CD4-positive, alpha-beta T cell treated with Interleukin-6 for 4 hours (primary cell): ENCODE data around the gene SORL1.
"Not testable (repeated sequence)": the region's sequence is repeated elsewhere in the genome, so short reads cannot be mapped to it uniquely, and the experiment has no call there.

Source experiments
- DNase-seq: peaks from one replicate; pipeline ENCODE4 v3.0.0-alpha.2; 2020; ENCODE audit warnings: mixed read lengths

SORL1 gene

GRCh38 chr11:121637587-121637986 is 185.5 kb downstream of the SORL1 start:
- DNase-seq, result not testable (repeated sequence)

DNA sequence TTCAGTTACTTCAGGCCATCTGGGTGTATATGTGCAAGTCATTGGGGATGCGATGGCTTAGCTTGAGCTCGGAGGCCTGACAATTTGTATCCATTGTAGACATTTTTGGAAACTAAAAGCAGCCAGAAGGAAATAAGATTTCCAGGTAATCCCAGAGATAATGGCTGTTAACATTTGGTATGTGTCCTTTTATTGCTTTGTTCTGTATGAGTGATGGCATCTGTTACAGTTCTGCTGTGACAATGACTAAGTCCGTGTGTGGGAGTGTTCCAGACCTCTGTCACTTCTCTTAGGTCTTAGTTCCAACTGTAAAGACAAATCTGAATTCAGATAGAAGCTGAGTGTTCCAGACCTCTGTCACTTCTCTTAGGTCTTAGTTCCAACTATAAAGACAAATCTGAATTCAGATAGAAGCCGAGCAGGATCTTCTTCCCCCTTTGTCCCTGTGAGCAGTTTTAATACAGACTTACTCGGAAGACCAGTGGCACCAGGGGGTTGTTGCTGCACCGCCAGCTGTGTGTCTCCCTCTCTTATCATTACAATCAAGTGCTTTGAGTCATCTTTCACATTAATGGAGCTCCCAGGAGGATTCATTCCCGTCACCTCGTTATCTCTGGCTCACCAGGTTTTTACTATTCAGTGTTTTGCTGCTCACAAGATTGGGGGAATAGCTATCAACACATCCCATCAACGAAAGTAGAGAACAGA is 191.5 kb downstream of the SORL1 start:
- DNase-seq, result no peak

- DNase-seq, result no peak
Observed at GRCh38 chr11:121644187-121644512, 192.0 kb downstream of the SORL1 start.

DNA sequence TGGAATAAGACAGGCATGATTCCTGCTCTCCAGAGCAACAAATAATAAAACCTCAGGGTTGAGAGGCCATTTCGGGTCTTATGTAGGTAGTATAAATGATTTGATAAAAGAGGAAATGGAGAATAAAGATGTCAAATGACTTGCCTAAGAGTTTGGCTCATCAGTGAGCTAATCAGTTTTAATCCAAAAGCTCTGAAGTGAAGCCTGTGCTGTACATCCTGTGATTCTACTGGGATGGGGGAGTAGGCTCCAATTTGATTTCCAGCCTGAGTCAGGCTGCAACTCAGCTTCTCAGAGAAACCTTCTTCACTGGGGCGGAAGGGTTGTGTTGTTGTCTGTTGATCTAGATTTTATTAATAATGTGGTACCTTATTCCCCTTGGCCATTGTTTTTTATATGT is 192.9 kb downstream of the SORL1 start:
- DNase-seq, result no peak

DNA sequence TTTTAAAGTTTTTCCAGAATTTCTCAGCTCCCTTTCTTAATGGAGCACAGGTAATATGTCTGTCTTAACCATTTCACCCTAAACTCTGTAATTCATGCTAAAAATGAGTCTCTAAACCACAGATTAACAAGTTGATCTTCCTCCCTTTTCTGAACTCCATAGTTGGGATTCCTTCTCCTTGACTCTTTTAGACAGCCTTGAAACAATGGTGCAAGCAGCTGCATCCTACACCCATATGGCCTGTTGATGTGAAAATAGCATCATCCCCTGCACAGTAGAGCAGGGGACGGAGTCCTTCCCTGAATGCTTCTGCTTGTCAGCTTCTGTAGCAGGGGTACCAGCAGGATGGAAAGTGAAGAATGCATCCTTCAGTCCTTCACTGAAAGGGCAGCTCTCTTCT is 193.5 kb downstream of the SORL1 start:
- DNase-seq, result no peak

DNA sequence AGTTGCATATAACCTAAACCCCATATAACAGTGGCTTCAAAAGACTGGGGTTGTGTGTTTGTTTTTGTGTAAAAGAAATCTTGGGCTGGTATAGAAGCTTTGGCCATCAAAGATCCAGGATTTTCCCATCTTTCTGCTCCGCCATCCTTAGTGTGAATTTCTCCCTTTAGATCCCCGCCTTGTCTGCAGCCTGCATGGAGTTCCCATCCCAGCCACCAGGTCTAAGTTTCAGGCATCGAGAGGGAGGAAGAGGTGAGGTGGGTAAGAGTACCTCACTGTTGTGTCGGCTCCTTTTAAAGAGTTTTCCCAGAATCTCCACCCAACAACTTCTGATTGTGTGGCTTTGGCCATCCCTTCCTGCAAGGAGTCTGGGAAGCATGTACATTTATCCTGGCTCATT is 196.2 kb downstream of the SORL1 start:
- DNase-seq, result no peak

DNA sequence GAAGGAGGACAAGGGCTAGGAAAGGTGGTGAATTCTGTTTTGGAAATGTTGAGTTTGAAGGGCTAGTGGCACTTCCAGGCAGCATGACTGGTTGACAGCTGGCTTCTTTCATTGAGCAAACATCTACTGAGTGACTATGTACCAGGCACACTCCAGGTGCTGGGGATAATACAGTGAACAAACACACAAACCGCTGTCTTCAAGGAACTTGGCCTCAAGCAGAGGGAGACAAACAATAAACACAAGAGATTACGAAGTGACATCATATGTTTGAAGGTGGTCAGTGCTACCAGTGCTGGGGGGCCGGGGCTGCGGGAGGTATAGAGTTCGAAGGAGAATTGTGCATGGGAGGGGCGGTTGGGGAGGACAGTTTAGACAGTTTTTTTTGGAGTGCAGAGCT is 197.7 kb downstream of the SORL1 start:
- DNase-seq, result no peak

GRCh38 chr11:121650351-121651256 is 198.5 kb downstream of the SORL1 start:
- peak; percentile 18 for DNase-seq

DNA sequence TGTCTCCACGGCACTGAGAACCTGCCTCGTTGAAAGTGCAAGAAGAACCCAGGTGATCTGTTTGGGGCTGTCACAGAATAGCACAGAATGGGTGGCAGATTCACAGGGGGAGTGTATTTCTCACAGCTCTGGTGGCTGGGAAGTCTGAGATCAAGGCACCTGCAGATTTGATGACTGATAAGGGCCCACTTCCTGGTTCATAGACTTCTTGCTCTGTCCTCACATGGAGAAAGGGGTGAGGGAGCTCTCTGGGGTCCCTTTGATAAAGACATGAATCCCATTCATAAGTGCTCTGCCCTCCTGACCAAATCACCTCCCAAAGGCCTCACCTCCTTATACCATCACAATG is 199.1 kb downstream of the SORL1 start:
- peak; percentile 12 for DNase-seq

- no peak for DNase-seq
Observed at GRCh38 chr11:121652971-121653370, 200.9 kb downstream of the SORL1 start.

DNA sequence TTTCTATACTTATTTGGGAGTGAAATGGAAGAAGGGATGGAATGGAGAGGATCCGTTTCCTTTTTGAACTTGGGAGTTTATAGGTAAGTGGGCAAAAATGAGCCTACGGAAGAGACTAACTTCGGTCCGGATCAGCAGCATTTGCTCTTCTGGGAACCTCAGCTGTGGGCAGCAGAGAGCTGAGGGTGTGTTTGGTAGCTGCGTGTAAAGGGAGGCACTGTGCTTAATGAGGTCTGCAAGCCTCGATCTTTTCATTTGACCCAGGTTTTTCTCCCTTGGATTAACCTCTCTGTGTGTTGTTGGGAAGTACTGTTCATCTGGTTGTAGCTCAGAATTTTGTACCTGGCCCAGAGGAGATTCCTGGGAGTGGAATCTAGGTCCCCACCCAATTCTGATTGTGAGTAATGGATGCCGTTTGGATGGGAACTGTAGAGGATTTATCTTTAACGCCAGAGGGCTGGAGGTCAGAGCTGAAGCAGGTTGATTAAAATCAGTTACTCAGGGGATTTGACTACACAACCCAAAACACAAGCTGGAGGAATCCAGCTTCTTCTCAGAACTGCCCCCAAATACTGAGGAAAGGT is 202.2 kb downstream of the SORL1 start:
- DNase-seq, result no peak

DNA sequence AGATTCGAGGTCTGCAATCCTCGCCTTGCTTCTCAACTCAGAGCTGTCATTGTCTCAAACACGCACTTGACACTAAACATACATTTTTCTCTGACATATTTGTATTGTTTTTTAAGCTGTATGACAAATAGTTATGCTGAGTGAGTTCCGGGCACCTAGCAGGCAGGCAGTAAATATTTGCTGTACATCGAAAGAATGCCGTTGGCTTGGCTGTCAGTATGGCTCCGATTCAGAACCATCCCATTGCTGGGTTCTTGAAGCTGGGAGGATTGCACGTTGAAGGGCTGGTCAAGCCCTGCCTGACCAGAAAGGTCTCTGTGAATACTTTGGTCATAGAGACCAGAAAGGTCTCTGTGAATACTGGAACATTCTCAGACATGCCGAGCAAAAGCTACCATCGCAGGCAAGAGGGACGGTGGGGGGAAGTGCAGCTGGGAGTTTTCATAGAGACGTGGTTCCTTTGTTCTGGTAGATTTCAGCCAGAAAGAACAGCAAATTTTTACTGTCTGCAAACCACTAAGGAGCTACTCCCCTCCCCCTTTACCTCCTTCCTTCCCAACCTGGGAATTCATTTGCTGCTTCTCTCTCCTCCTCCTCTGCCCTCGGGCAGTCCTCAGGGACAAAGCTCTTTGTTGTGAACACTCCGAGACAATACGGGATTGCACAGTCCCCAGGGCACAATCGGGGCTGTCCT is 202.9 kb downstream of the SORL1 start:
- no peak for DNase-seq

- DNase-seq, result peak; percentile 77
Observed at GRCh38 chr11:121655537-121656327, 203.6 kb downstream of the SORL1 start.

- no peak for DNase-seq
Observed at GRCh38 chr11:121656328-121657090, 204.4 kb downstream of the SORL1 start.

DNA sequence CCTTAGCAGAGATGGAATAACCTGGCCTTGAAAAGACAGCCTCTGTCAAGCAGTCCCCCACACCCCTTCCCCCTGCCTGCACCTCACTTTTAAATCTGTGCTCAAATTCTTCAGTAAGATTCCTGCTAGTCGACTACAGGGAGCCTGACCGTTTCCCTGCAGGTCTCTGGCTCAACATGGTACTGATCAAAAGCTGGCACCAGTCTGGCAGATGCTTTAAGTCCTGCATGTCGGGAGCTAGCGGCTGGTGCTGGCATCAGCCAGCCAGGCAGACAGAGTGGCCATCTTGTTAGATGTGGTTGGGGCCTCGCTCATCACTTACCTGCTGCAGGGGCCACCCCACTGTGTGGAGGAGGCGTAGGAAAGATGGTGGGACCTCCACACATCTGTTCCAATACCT is 205.0 kb downstream of the SORL1 start:
- DNase-seq, result no peak

- DNase-seq, result no peak
Observed at GRCh38 chr11:121659811-121660210, 207.7 kb downstream of the SORL1 start.

DNA sequence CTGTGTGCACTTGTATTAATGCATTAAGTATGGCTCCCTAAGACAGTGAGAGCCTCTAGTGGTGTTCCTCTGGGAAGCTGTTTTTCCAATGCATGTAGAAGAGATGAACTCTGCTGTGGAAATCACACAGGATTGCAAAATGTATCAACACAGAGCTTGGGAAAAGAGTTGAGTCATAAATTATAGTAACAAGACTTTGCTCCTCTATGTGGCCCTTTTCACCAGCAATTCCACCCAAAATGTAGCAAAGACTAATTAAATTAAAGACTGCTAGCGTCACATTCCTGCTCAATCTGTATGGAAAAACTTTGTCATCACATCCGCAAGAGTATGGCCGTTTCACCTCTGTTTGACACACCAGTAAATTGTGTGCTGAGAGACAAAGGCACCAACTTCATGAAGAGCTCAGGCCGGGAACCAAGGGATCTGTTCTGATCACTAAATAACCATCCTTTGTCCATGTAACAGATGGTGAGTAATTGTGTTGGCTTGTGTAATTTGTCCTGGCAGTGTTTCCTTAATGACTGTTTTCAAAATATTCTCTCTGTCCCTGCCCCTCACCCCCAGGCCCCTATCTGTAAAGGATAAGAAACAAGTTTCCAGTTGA is 209.9 kb downstream of the SORL1 start:
- DNase-seq, result no peak

GRCh38 chr11:121664144-121664543 is 212.0 kb downstream of the SORL1 start:
- no peak for DNase-seq

DNA sequence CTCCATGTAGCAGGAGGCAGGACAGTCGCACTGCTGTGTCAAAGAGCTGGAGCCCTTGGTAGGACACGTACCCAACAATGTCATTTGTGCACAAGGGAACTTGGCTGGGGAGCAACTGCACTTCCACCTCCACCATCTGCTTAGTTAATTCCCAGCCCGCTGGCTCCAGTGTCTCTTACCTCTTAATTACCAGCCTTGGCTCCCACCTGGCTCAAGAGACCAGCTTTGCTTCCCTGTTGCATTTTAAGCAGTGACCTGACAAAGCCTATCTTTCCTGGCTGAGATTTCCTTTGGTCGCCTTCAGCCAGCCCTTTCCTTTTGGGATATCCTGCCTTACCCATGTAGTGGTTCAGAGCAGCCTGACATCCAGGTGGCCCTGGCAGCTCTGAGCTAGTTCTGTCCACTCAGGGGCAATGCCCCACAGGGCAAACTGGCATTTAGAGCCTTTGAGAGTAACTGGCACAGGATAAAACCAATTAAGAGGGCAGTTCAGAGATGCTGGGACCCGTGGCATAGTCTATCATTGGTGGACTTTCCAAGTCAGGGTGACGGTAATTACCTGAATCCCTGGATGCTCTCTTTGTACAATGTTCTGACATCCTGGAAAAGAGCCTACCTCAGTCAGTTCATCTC is 213.2 kb downstream of the SORL1 start:
- DNase-seq, result no peak

DNA sequence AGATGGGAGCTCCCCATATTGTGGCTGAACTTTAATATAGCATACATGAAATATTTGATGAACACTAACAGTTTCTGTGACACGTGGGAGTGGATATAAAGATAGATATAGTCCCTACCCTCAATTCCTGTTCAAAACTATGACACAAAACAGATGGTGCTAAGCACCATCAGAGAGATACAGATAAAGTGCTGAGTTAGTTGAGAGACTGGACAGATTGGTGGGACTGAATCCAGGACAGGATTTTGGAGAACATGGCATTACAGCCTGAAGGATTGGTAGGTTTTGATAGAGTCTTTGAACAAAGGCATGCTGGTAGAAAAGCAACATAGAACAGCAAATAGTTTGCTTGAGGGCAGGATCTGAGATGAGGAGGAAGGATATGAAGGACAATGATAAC is 215.7 kb downstream of the SORL1 start:
- no peak for DNase-seq

DNA sequence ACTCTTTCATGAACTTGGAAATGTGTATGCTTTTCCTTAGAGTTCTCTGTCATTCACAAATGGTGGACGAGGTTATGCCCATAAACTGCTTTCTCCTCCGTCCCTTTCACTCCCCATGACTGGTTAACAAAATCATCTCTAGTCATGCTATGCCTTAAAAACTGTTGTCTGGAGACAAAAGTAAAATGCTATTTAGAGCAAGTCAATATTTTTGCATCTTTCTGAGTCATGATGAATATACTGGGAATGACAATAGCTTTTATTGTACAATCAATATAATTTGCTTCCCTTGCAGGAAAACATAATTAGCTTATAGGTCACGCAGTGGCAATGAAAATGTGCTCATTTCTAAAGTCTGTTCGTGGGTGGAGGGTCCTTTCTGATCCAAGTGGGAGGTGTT is 217.3 kb downstream of the SORL1 start:
- DNase-seq, result no peak
